ENCODE results near the gene RHBDF2.

GRCh38 chr17:76458580-76459490 lies 42.4 kb downstream of the RHBDF2 start:
- TF ChIP-seq CTCF (IDR thresholded peaks at IDR 0.05) (no peak), POLR2A (IDR thresholded peaks at IDR 0.05) (no peak), POLR2AphosphoS5 (IDR thresholded peaks at IDR 0.05) (no peak)

Data from suprapubic skin (tissue), 4 donors.